ENCODE results near the gene VASN.

VASN gene

GRCh38 chr16:4403133-4403949 is 31.7 kb downstream of the VASN start:
- DNase-seq (ENCODE audit: low read depth in 2 of 2), result no peak

DNA sequence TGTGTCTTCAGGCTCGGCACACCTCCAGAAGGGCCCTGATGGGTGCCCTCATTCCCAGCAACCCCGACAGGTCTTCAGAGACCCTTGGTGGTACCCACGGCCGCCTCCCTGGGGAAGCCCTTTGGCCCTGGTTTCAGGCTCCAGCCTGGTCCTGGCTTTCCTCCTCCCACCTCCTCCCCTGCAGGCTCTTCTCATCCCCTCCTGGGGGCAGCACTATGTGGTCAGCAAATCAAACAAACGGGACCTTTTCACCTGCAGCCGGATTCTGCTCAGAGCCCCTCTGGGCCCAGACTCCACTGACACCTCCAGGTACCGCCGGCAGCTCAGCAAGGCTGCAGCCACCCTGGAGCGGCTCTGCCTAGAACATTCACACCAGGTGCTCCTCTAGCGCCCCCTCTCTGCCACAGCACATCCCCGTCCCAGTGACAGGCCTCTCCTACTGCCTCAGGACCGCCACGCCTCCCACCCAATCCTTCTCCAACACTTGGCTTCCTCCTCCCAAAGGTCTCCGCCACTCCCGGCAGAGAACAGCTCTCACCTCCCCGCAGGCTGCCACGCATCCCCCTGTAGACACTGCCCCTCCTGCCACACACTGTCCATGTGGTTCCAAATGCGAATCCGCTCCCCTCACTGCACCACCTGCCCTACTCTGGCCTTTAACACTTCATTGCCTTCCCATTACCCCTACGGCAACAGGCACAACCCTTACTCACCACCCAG is 32.8 kb downstream of the VASN start:
- no peak for DNase-seq (ENCODE audit: low read depth in 2 of 2)

DNA sequence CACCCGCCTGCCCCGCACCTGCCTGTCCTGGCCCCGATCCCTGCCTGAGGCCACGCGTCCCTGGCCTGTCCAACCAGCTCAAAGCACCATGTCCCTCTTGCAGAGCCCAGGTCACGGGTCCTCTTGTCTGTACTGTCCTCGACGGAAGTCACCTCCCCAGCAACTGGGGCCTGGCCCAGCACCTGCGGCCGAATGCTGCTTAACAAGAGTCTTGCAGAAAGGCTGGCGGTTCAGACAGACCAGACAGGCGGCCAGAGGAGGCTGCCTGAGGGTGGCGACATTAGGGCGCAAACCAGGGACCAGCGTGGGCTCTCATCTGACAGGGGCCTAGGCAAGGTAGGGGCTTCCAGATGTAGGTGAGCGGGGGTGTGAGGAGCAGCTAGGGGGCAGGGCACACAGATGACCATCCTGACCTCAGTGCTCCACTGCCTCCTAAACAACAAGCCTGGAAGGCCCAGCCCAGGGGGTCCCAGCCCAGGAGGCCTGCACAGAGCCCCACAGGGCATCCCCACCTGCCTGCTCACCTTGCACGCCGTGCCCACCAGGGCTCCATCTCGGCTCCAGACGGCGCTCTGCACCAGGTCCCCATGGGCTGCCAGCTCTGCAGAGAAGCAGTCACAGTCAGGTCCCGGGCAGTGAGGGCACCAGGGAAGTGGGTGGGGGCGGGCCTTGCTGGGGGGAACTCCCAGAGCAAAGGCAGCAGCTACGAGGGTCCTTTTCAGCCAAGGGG is 33.5 kb downstream of the VASN start:
- no peak for DNase-seq (ENCODE audit: low read depth in 2 of 2)

DNA sequence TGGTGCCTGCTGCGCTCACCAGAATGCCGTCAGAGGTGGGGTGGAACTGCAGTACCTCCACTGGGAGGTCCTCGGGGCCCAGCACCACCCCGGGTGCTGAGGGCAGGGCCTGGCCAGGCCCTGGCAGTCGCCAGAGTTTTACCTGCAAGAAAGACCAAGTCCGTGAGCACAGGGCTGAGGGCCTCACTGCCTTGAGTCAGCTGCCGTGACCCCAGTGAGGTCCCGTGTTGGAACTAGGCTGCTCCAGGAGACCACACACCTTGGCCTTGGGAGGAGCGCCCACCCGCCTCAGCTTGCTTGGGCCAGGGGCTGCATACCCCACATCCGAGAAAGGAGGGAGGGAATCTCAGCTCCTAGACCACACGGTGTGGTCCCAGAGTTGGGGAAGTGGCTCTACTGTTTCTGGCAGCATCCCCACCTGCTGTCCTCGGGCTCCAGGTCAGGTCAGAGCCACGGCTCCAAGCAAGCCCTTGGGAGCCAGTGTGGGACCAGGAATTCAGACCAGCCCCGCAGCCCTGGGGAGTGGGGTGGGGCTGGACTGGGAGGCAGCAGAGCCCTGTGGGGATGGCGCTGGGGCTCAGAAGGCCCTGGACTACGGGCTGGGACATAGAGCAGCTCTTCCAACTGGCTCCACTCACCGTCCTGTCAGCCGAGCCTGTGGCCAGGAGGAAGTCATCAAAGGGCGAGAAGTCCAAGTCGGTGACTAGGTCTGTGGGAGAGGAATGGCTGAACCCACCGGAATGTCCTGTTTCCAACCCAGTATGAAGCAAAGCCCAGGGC is 36.1 kb downstream of the VASN start:
- DNase-seq (ENCODE audit: low read depth in 2 of 2), result no peak

- no peak for DNase-seq (ENCODE audit: low read depth in 2 of 2)
These were observed 36.7 kb downstream of the VASN start for GRCh38 chr16:4408323-4408690.

GRCh38 chr16:4409081-4409932 is 37.7 kb downstream of the VASN start:
- no peak for DNase-seq (ENCODE audit: low read depth in 2 of 2)

GRCh38 chr16:4410335-4411075 is 38.9 kb downstream of the VASN start:
- DNase-seq (ENCODE audit: low read depth in 2 of 2), result no peak

DNA sequence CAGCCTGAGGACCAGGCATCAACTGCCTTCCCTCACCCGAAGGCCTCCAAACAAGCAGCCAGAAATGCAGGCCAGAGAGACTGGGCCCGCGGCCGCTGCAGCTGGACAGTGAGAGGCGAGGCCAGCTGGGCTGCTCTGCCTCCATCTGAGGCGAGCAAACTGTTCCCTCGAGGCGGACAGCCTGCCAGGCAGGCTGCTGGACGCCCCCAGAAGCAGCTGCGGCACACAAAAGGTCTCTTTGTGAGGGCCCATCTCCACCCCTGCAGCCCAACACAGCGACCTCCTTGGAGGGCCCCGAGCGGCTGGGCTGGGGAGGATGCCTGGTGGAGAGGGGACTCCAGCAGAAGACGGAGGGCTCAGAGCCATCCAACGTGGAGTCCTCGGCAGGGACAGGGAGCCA is 40.0 kb downstream of the VASN start:
- no peak for DNase-seq (ENCODE audit: low read depth in 2 of 2)

DNA sequence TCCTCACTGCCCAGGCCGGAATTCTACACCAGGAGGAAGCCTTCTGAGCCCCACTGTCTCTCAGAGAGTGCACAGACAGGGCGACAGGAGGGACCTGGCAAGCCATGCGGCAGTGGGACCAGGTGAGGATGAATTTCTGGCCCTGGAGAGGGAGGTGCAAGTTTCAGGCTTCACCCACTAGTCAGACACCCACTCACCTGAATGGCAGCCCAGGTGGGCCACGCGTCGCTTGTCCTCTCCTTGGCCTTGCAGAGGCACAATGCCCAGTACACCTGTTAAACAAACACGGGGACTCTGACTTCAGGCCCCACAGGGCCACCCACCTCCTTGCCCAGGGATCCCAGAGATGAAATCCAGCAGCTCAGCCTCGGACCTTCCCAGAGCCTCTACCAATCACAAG is 40.5 kb downstream of the VASN start:
- no peak for DNase-seq (ENCODE audit: low read depth in 2 of 2)

GRCh38 chr16:4412854-4413253 is 41.2 kb downstream of the VASN start:
- DNase-seq (ENCODE audit: low read depth in 2 of 2), result no peak

- DNase-seq (ENCODE audit: low read depth in 2 of 2), result peak; percentile 32 to 39
These were observed 42.7 kb downstream of the VASN start for GRCh38 chr16:4414187-4414917.

DNA sequence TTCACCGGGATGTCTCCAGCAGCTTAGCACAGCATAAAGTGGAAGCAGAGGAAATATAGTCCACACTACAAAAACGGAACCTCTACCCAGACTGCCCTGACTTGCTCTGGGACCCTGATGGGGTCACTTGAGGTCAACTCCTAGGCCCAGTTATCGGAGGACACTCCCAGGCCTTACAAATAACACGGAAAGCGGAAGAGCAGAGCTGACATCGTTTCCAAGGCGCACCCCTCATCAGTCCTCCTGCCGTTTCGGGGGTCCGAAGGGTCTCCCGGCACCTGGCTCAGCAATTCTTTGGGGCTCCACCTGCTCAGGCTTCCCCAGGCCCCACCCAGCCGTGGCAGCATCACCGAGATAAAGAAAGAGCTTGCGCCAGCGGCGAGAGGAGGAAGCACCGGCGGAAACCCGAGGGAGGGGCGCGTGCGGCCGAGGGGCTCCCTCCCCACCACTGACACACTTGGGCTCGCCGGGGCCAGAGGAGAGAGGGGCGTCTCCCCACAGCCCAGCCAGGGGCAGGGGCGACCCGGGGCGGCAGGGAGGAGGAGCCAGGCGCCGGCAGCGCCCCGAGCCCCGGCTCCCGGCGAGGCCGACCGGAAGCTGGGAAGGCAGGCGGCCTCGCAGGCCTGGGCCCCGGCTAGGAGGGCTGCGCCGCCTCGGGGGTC is 44.0 kb downstream of the VASN start:
- peak in 1 of 2 donors; percentile 25 for DNase-seq (ENCODE audit: low read depth in 2 of 2)

GRCh38 chr16:4416200-4417032 is 44.8 kb downstream of the VASN start, which contains the start of gene CORO7:
Gene CORO7, minus strand, starts transcription at chr16:4416596. Its CDS starts 78 bp downstream, at chr16:4416518.
- DNase-seq (ENCODE audit: low read depth in 2 of 2), result peak; percentile 97 to 98

DNA sequence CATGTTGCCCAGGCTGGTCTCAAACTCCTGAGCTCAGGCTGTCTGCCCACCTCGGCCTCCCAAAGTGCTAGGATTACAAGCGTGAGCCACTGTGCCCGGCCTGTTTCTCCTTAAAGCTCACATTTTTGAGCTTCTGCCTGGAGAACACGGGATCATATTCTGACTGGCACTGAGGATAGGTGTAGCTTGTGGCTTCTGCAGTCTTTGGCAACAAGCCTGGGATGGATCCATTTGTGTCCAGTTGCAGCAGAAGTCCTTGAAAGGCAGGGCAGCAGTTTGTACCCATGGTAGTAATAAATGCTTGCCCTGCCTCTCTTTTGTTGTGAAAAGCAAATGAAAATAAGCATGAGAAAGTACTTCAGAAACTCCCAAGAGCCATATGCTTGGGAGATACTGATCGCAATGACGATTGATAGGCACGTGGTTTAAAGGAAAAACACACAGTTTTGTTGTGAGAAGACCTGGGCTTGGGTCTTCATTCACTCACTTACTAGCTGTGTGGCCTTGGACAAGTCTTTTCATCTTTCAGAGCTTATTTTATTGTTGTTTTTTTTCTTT is 47.8 kb downstream of the VASN start:
- no peak for DNase-seq (ENCODE audit: low read depth in 2 of 2)

GRCh38 chr16:4420505-4421105 is 49.0 kb downstream of the VASN start:
- DNase-seq (ENCODE audit: low read depth in 2 of 2), result no peak

- DNase-seq (ENCODE audit: low read depth in 2 of 2), result peak; percentile 83 to 84
These were observed 53.9 kb downstream of the VASN start, which contains the start of gene DNAJA3 for GRCh38 chr16:4425378-4426020. Gene DNAJA3, plus strand, starts transcription at chr16:4425868. Its CDS starts 14 bp downstream, at chr16:4425882.

Data from stimulated activated CD8-positive, alpha-beta memory T cell treated with anti-CD3 and anti-CD28 coated beads, Interleukin-7, amount 100 ng/mL, for 1 hour (primary cell).